Keratinocyte (primary cell): ENCODE measurements around the gene CIDEB. TPM values are rescaled to one million over a fixed set of nuclear protein-coding genes. Genes with fewer than 3 reads are reported as not detected.
A peak's percentile ranks its signal among the peaks of the same experiment; 100 is the strongest.

Experiments used
- DNase-seq: peaks from one replicate; pipeline ENCODE4 v3.0.0-alpha.2; 2011; ENCODE audit warnings: low read depth, missing footprints, low spot score
- FAIRE-seq: peaks from 2 replicates; lab custom pipeline; 2011; peaks lifted over from hg19 to GRCh38; lab: Jason Lieb, UNC
- H2AFZ ChIP-seq: 2 replicates; pipeline ENCODE4 v1.6.0; 2012; ENCODE audit warnings: low read length, control low read depth, inconsistent platforms; ENCODE audit not compliant: control insufficient read depth
- H3K27ac ChIP-seq: 2 replicates; pipeline ENCODE4 v1.5.1; 2011; ENCODE audit warnings: low read length; ENCODE audit not compliant: control insufficient read depth, insufficient read depth
- H3K27me3 ChIP-seq: 3 replicates; pipeline ENCODE4 v1.6.0; 2011; ENCODE audit warnings: low read length; ENCODE audit not compliant: control insufficient read depth, insufficient read depth; ENCODE audit errors: extremely low read depth
- H3K36me3 ChIP-seq, 2 experiments: 2 replicates in 1 of 2; 3 replicates in 1 of 2; pipeline ENCODE4 v1.5.1; 2011; ENCODE audit warnings: low read length in 2 of 2, mild to moderate bottlenecking in 1 of 2; ENCODE audit not compliant: control insufficient read depth in 2 of 2, insufficient read depth in 2 of 2; ENCODE audit errors: extremely low read depth in 1 of 2
- H3K4me1 ChIP-seq: 3 replicates; pipeline ENCODE4 v1.5.1; 2011; ENCODE audit warnings: low read length; ENCODE audit not compliant: control insufficient read depth, insufficient read depth; ENCODE audit errors: extremely low read depth
- H3K4me2 ChIP-seq: 3 replicates; pipeline ENCODE4 v1.6.0; 2011; ENCODE audit warnings: low read depth, low read length; ENCODE audit not compliant: control insufficient read depth, insufficient read depth; ENCODE audit errors: extremely low read depth
- H3K4me3 ChIP-seq, 3 experiments: fragments of 200-600 bp in 1 of 3; sonication (generic) in 1 of 3; 2 replicates in 2 of 3; 3 replicates in 1 of 3; pipeline ENCODE4 v1.5.1; 2011 to 2016; ENCODE audit warnings: low read length in 3 of 3, mild to moderate bottlenecking in 3 of 3, control low read depth in 2 of 3, inconsistent platforms in 1 of 3, low read depth in 1 of 3, mixed read lengths in 1 of 3, mixed run types in 1 of 3, moderate library complexity in 1 of 3; ENCODE audit not compliant: control insufficient read depth in 2 of 3, insufficient read depth in 2 of 3; ENCODE audit errors: extremely low read depth in 1 of 3
- H3K79me2 ChIP-seq: 2 replicates; pipeline ENCODE4 v1.6.0; 2012; ENCODE audit warnings: low read length; ENCODE audit not compliant: control insufficient read depth, insufficient read depth
- H3K9ac ChIP-seq: 3 replicates; pipeline ENCODE4 v1.6.0; 2011; ENCODE audit warnings: low read length; ENCODE audit not compliant: control insufficient read depth, insufficient read depth; ENCODE audit errors: extremely low read depth
- H3K9me1 ChIP-seq: 3 replicates; pipeline ENCODE4 v1.6.0; 2011; ENCODE audit warnings: low read length; ENCODE audit not compliant: control insufficient read depth, insufficient read depth; ENCODE audit errors: extremely low read depth
- H3K9me3 ChIP-seq: 2 replicates; pipeline ENCODE4 v1.5.1; 2012; ENCODE audit warnings: low read depth, low read length; ENCODE audit not compliant: control insufficient read depth
- H4K20me1 ChIP-seq: 3 replicates; pipeline ENCODE4 v1.6.0; 2011; ENCODE audit warnings: low read length; ENCODE audit not compliant: control insufficient read depth, insufficient read depth; ENCODE audit errors: extremely low read depth
- CTCF ChIP-seq, 3 experiments: IDR thresholded peaks in 1 of 3; conservative IDR thresholded peaks in 1 of 3; optimal IDR thresholded peaks in 1 of 3; 2 replicates in 2 of 3; 3 replicates in 1 of 3; pipeline versions ENCODE3 to v1.5.1; 2011; ENCODE audit warnings: low read length in 3 of 3, mild to moderate bottlenecking in 3 of 3, moderate library complexity in 2 of 3, control low read depth in 1 of 3, inconsistent platforms in 1 of 3; ENCODE audit not compliant: insufficient read depth in 2 of 3; ENCODE audit errors: extremely low read depth in 1 of 3
- EZH2 ChIP-seq: IDR thresholded peaks from one replicate; pipeline ENCODE4 v1.6.1; 2012; ENCODE audit warnings: inconsistent platforms, mild to moderate bottlenecking, low read length, moderate library complexity
- dilution Hi-C: fragments of 300-500 bp; cut with MboI; formaldehyde crosslinking; loops from one replicate; pipeline ENCODE4 v1.7.0; 2020; ENCODE audit warnings: low sequenced_read_pairs; ENCODE audit not compliant: extremely low pct_ligation_motif_present
- polyA plus RNA-seq, 5 experiments: library from polyadenylated mRNA; depleted of rRNA in 3 of 5; stranded (reverse) in 3 of 5; stranded (forward) in 1 of 5; unstranded in 1 of 5; fragments of >200 nt; gene quantifications; 1 replicate in 1 of 5; 2 replicates in 3 of 5; 3 replicates in 1 of 5; pipeline versions ENCODE4 v1.2.1 to v1.2.3, GENCODE V29; 2011 to 2012; ENCODE audit warnings: missing spikeins in 2 of 5, low read depth in 1 of 5, low replicate concordance in 1 of 5

CIDEB gene
- polyA plus RNA-seq, 1 donor (not counting 4 experiments of a cell fraction or from before 2014, with no cell fraction given) = 3.7 TPM

- no peaks in the 10 kb centered on the region for H3K9me3 ChIP-seq
- H3K36me3 ChIP-seq = no peaks in the 10 kb centered on the region
- TF ChIP-seq EZH2 = no peak
- peak; percentile 56 to 80 (median 66) for TF ChIP-seq CTCF (optimal IDR thresholded peaks at IDR 0.05 in 1 of 3, IDR thresholded peaks at IDR 0.05 in 1 of 3, conservative IDR thresholded peaks at IDR 0.05 in 1 of 3; ENCODE audit: extremely low read depth in 1 of 3, insufficient read depth in 2 of 3, low read length in 3 of 3)
- peaks cover 24% of the 10 kb centered on the region for H3K4me1 ChIP-seq
- no peak overlapping the region for H3K27ac ChIP-seq
- no peaks in the 10 kb centered on the region for H3K9me1 ChIP-seq
- H3K4me3 ChIP-seq = no peak overlapping the region
- H3K4me2 ChIP-seq = no peak overlapping the region
- DNase-seq (no peak), FAIRE-seq (no peak)
- no peaks in the 10 kb centered on the region for H3K27me3 ChIP-seq
- no peaks in the 10 kb centered on the region for H4K20me1 ChIP-seq
- no peak overlapping the region for H3K9ac ChIP-seq
- no peaks in the 10 kb centered on the region for H3K79me2 ChIP-seq
- dilution Hi-C loops = no loop called here
- H2AFZ ChIP-seq = no peak overlapping the region
Measured at GRCh38 chr14:24279301-24280186, 28.2 kb downstream of the CIDEB start.

DNA sequence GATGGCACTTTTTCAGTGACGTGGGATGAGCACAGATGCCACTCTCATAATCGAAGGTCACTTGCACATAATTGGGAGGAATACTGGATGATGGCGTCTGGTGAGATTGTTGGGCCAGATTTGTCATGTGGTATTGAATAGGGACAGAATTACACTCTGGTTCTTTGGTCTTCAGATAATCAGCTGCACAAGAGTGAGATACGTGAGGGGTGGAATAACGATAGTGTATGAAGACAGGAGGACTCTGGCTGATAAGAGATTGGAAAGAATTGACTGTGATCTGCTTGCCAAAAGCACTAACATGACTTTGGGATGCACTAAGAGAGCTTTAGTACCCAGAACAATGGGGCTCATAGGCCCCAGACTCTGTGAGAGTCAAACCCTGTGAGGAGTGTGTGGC is 29.4 kb downstream of the CIDEB start:
- dilution Hi-C loops = no loop called here

More for the DNA sequence above, 29.4 kb downstream of the CIDEB start:
- H4K20me1 ChIP-seq = no peaks in the 10 kb centered on the region
- H3K9me1 ChIP-seq = no peaks in the 10 kb centered on the region
- DNase-seq (no peak), FAIRE-seq (no peak)
- peaks cover 29% of the 10 kb centered on the region for H3K4me1 ChIP-seq
- TF ChIP-seq EZH2 (no peak), CTCF (optimal IDR thresholded peaks at IDR 0.05 in 1 of 3, IDR thresholded peaks at IDR 0.05 in 1 of 3, conservative IDR thresholded peaks at IDR 0.05 in 1 of 3; ENCODE audit: extremely low read depth in 1 of 3, insufficient read depth in 2 of 3, low read length in 3 of 3) (no peak)
- H3K27me3 ChIP-seq = no peaks in the 10 kb centered on the region
- H2AFZ ChIP-seq = no peak overlapping the region
- H3K4me3 ChIP-seq = no peak overlapping the region
- no peak overlapping the region for H3K27ac ChIP-seq
- H3K36me3 ChIP-seq = no peaks in the 10 kb centered on the region
- H3K4me2 ChIP-seq = no peak overlapping the region
- no peak overlapping the region for H3K9ac ChIP-seq
- H3K9me3 ChIP-seq = no peaks in the 10 kb centered on the region
- H3K79me2 ChIP-seq = no peaks in the 10 kb centered on the region
